Raji (cell line): ENCODE data around the gene KDM7A.

Source experiments
- POLR2A ChIP-seq: IDR thresholded peaks from 2 replicates; pipeline ENCODE4 v1.6.1; 2011; ENCODE audit warnings: low read depth, low read length, control low read depth; ENCODE audit not compliant: insufficient read depth

Gene KDM7A

GRCh38 chr7:140182917-140183316, 6.1 kb upstream of the KDM7A start:
- TF ChIP-seq POLR2A, result no peak

DNA sequence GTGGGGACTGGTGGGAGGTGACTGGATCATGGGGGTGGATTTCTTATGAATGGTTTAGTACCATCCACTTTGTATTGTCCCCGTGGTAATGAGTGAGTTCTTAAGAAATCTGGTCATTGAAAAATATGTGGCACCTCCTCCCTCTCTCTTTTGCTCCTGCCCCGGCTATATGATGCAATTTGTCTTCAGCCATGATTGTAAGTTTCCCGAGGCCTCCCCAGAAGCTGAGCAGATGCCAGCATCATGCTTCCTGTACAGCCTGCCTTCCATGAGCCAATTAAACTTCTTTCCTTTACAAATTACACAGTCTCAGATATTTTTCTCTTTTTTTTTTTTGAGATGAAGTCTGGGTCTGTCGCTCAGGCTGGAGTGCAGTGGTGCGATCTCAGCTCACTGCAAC, 2.6 kb upstream of the KDM7A start:
- no peak for TF ChIP-seq POLR2A

GRCh38 chr7:140176122-140176701, 571 bp downstream of the KDM7A start:
- TF ChIP-seq POLR2A, result no peak

DNA sequence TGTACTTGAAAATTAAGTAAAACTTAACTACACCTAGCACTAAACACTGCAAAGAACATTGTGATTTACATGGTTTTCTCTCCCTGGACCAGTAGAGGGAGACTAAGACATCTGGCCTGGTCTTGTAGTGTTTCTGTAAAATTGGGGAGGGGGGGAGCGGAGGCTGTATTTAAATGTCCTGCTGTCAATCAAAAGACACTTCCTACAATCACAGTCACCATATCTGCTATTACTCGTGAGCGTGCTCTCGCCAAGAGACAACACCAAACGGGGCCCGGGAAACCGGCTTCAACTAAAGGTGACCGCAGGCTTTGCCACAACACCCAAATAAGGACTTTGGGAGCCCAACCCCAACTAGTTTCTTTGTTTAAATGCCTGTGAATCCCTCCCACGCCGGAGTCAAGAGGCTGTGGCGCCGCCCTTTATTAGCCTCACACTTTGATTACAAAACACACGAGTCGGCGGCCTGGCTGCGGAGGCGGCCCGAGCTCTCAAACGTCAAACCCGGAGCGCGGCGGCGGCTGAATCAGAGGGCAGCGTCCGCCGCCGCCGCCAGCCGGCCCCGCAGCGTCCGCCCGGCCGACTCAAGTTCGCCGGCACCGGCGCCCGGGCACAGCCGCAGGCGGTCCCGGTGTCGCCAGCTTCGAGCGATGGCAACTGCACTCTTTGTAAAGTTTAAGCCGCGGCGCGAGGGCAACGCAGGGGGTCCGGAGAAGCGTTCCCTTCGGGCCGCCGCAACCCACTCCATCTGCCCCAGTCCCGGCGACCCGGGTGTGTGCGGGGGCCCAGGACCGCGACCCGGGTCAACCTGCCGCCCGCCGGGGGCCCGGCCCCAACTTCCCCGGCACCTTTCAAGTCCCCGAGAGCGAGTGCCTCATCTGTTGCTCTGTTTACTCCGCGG, 1.3 kb downstream of the KDM7A start:
- TF ChIP-seq POLR2A, result peak; percentile 58; the same call in 1 of the 2 replicates

DNA sequence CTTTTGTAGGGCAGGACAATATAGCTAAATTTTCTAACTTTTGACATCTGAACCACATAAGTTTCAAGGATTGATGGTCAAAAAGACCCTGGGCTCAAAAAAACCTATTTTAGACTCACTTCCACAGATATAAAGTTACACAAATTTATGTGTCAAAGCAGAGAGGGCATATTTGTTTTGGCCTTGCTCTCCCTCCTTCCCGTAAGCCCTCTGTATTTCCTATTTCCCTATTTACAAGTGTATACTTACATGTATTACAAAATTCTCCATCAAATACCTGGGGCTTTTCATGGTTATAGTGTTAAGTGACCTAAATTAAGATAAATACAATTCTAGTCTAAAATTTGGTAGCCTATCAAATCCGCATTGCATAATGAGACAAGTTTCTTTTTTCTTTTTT, 2.6 kb downstream of the KDM7A start:
- TF ChIP-seq POLR2A, result no peak

DNA sequence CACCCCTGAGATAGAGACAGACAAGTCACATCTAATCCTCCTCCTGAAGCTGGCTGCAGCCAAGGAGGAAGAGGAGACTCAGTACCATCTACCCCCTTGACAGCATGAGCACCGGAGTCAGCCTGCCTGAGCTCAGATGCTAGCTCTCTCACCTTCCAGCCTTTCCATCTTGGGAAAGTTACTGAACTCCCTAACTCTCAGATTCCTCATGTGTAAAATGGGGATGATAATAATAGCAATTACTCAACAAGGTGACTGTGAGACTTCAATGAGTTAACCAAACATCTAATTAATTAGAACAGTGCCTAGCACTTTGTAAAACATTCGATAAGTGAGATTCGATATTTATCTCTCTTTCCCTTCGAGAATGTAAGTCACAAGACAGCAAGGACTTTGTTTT, 6.4 kb downstream of the KDM7A start:
- no peak for TF ChIP-seq POLR2A

DNA sequence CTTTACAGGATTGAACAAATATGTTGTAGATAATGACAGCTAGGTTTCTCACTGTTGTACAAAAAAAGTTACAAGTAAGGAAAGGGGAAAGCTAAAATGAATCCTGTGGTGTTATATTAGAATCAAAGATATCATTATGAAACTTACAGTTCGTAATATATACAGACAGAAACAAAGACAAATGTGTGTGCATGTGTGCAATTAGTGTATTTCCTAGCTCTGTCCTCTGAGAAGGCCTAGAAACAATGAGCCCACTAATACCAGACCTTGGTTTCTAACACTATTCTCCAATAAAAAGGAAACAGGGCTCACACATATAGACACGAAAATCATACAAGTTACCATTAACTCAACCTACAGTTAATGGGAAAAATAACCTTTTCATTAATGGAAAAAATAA, 8.0 kb downstream of the KDM7A start:
- TF ChIP-seq POLR2A, result no peak

GRCh38 chr7:140165422-140165821, 11.4 kb downstream of the KDM7A start:
- TF ChIP-seq POLR2A, result no peak

- TF ChIP-seq POLR2A, result no peak
These were observed 15.7 kb downstream of the KDM7A start for GRCh38 chr7:140161047-140161446.

- TF ChIP-seq POLR2A, result no peak
These were observed 16.5 kb downstream of the KDM7A start for GRCh38 chr7:140160308-140160707.

DNA sequence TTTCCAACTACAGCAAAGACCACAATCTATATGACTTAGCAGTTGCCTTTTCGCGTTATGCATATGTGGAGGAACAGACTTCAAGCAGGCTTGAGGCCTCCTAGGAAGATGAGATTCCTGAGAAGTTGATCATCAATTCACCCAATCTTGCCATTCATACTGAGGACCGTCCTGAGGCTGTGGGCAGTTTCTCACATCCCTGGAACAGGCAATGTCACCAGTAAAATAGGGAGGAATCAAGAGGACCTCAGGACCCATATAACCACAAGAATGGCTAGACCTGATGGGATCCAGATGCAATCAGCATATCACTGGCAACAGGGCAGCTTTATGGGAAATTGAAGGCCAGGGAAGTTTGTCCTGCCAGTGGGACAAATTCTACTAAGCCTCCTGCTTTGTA, 17.3 kb downstream of the KDM7A start:
- TF ChIP-seq POLR2A, result no peak

GRCh38 chr7:140156460-140157080, 20.2 kb downstream of the KDM7A start:
- TF ChIP-seq POLR2A, result no peak

- no peak for TF ChIP-seq POLR2A
These were observed 21.4 kb downstream of the KDM7A start for GRCh38 chr7:140155428-140155827.

GRCh38 chr7:140153666-140154161, 23.1 kb downstream of the KDM7A start:
- no peak for TF ChIP-seq POLR2A

DNA sequence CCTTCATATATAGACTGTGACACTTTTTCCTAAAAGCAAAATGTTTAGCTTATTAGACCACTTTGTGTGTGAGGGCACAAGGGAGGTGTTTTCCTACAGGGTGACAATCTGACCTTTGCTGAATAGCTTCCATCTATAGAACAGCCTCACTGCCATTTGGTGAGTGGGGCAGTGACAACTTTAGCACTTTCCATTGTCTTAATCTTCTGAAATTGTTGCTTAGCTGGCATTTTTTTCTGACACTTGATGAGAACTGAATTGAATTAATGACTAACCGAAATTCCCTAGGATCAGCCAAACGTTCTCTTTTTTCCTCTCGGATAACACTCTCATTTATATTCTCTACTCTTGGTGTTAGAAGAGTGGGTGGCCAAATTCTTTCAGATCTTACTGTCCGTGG, 30.2 kb downstream of the KDM7A start:
- no peak for TF ChIP-seq POLR2A

- TF ChIP-seq POLR2A, result no peak
These were observed 31.1 kb downstream of the KDM7A start for GRCh38 chr7:140145709-140146108.

DNA sequence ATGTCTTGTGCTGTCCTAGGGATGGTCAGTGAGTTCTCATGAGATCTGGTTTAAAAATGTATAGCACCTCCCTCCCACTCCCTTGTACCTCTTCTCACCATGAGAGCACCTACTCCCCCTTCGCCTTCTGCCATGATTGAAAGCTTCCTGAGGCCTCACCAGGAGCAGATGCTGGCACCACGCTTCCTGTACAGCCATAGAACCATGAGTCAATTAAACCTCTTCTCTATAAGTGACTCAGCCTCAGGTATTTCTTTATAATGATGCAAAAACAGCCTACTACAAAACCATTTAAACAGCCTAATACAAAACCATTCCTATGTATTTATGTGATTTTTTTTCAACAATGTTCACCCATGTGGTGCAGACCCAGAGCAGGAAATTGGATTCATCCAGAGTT, 32.0 kb downstream of the KDM7A start:
- TF ChIP-seq POLR2A, result no peak

DNA sequence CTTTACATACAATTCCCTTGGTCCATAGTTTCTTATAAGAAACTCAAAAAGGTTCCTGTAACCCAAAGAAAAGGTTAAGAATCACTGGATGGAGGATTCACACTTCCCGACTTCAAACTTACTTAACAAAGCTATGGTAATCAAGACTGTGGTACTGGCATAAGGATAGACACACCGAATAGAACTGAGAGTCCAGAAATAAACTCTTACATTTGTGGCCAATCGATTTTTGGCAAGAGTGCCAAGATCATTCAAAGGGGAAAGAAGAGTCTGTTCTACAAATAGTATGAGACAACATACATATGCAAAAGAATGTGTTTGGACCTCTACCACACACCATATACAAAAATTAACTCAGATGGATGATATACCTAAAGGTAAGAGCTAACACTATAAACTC, 32.8 kb downstream of the KDM7A start:
- no peak for TF ChIP-seq POLR2A
